Measurements from ENCODE around the gene FBXW4. TPM values are rescaled to one million over a fixed set of nuclear protein-coding genes. Genes with fewer than 3 reads are reported as not detected.

Gene FBXW4
- polyA plus RNA-seq, 1 donor (not counting 4 experiments of a cell fraction or from before 2014, with no cell fraction given): 22.3 TPM

GRCh38 chr10:101687071-101687658 is 7.8 kb downstream of the FBXW4 start:
- Histone ChIP-seq H3K4me3 (ENCODE audit: control insufficient read depth in 2 of 3, extremely low read depth in 1 of 3, insufficient read depth in 2 of 3, low read depth in 1 of 3, low read length in 3 of 3) (no peak overlapping the region), H2AFZ (ENCODE audit: control insufficient read depth, low read length) (no peak overlapping the region), H3K4me2 (ENCODE audit: control insufficient read depth, extremely low read depth, insufficient read depth, low read depth, low read length) (no peak overlapping the region), H3K9me3 (ENCODE audit: control insufficient read depth, low read depth, low read length) (no peaks in the 10 kb centered on the region), H3K79me2 (ENCODE audit: control insufficient read depth, insufficient read depth, low read length) (peaks cover 7% of the 10 kb centered on the region), H3K9me1 (ENCODE audit: control insufficient read depth, extremely low read depth, insufficient read depth, low read length) (no peaks in the 10 kb centered on the region), H3K27ac (ENCODE audit: control insufficient read depth, insufficient read depth, low read length) (no peak overlapping the region), H3K4me1 (ENCODE audit: control insufficient read depth, extremely low read depth, insufficient read depth, low read length) (peaks cover 4% of the 10 kb centered on the region), H3K9ac (ENCODE audit: control insufficient read depth, extremely low read depth, insufficient read depth, low read length) (no peak overlapping the region), H3K27me3 (ENCODE audit: control insufficient read depth, extremely low read depth, insufficient read depth, low read length) (no peaks in the 10 kb centered on the region), H3K36me3 (ENCODE audit: control insufficient read depth in 2 of 2, extremely low read depth in 1 of 2, insufficient read depth in 2 of 2, low read length in 2 of 2) (no peaks in the 10 kb centered on the region), H4K20me1 (ENCODE audit: control insufficient read depth, extremely low read depth, insufficient read depth, low read length) (no peaks in the 10 kb centered on the region)
- DNase-seq (ENCODE audit: low read depth, low spot score): no peak
- no peak for FAIRE-seq
- dilution Hi-C loops (cut with MboI; ENCODE audit: extremely low pct_ligation_motif_present, low sequenced_read_pairs): no loop called here
- TF ChIP-seq EZH2 (IDR thresholded peaks at IDR 0.05; ENCODE audit: low read length) (no peak), CTCF (optimal IDR thresholded peaks at IDR 0.05 in 1 of 3, IDR thresholded peaks at IDR 0.05 in 1 of 3, conservative IDR thresholded peaks at IDR 0.05 in 1 of 3; ENCODE audit: extremely low read depth in 1 of 3, insufficient read depth in 2 of 3, low read length in 3 of 3) (no peak)

GRCh38 chr10:101686133-101686925 is 8.6 kb downstream of the FBXW4 start:
- Histone ChIP-seq H3K36me3 (ENCODE audit: control insufficient read depth in 2 of 2, extremely low read depth in 1 of 2, insufficient read depth in 2 of 2, low read length in 2 of 2) (no peaks in the 10 kb centered on the region), H3K9me3 (ENCODE audit: control insufficient read depth, low read depth, low read length) (no peaks in the 10 kb centered on the region), H2AFZ (ENCODE audit: control insufficient read depth, low read length) (no peak overlapping the region), H3K9ac (ENCODE audit: control insufficient read depth, extremely low read depth, insufficient read depth, low read length) (no peak overlapping the region), H3K79me2 (ENCODE audit: control insufficient read depth, insufficient read depth, low read length) (peaks cover 4% of the 10 kb centered on the region), H3K27ac (ENCODE audit: control insufficient read depth, insufficient read depth, low read length) (no peak overlapping the region), H3K4me3 (ENCODE audit: control insufficient read depth in 2 of 3, extremely low read depth in 1 of 3, insufficient read depth in 2 of 3, low read depth in 1 of 3, low read length in 3 of 3) (no peak overlapping the region), H3K4me2 (ENCODE audit: control insufficient read depth, extremely low read depth, insufficient read depth, low read depth, low read length) (no peak overlapping the region), H3K4me1 (ENCODE audit: control insufficient read depth, extremely low read depth, insufficient read depth, low read length) (peaks cover 4% of the 10 kb centered on the region), H4K20me1 (ENCODE audit: control insufficient read depth, extremely low read depth, insufficient read depth, low read length) (no peaks in the 10 kb centered on the region), H3K27me3 (ENCODE audit: control insufficient read depth, extremely low read depth, insufficient read depth, low read length) (no peaks in the 10 kb centered on the region), H3K9me1 (ENCODE audit: control insufficient read depth, extremely low read depth, insufficient read depth, low read length) (no peaks in the 10 kb centered on the region)
- DNase-seq (ENCODE audit: low read depth, low spot score): no peak
- dilution Hi-C loops (cut with MboI; ENCODE audit: extremely low pct_ligation_motif_present, low sequenced_read_pairs): no loop called here
- no peak for FAIRE-seq
- TF ChIP-seq EZH2 (IDR thresholded peaks at IDR 0.05; ENCODE audit: low read length) (no peak), CTCF (optimal IDR thresholded peaks at IDR 0.05 in 1 of 3, IDR thresholded peaks at IDR 0.05 in 1 of 3, conservative IDR thresholded peaks at IDR 0.05 in 1 of 3; ENCODE audit: extremely low read depth in 1 of 3, insufficient read depth in 2 of 3, low read length in 3 of 3) (no peak)
